DMS79 (cell line): ENCODE results near the gene KIF26B.

Experiments used
- DNase-seq: peaks from one replicate; lab custom pipeline; 2025; lab: John Stamatoyannopoulos, UW

The KIF26B gene

DNA sequence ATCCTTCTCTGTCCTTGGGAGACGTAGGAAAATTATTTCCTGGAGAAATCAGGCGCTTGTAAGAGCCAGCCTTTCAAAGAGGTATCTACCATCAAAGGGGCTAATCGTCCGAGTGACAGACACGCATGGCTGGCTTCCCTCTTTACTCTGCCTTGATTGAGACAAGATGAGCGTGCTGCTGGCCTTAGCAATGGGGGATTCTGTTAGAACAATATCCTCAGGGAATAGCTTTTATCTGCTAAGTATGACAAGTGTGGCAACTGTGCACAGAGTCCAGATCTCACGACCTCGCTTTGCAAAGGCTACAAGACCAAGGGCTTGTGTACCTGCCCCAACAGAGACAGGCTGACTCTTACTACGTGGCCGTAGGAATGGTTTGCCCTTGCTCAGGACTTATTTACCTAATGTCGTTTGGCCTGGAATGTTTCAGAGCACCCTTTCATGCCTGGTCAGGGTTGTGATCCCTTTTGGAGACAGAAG, 417.1 kb downstream of the KIF26B start:
- no peak for DNase-seq

DNA sequence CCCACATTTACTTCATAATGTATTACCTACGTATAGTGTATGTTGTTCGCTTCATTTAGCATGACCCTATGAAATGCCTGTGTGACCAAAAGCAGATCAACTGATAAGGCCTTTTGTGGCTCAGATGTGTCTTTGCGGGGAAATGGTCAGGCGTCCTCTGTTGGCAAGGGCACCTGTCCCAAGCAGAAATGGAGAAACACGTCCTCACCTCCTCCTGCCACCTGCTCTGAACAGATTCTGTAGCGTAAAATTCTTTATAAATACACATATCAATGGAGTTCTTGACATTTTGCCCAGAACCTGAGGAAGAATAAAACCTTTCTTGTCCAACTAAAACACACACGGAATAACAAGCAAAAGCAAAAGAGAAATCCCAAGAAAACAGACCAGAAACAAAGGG, 417.9 kb downstream of the KIF26B start:
- no peak for DNase-seq

DNA sequence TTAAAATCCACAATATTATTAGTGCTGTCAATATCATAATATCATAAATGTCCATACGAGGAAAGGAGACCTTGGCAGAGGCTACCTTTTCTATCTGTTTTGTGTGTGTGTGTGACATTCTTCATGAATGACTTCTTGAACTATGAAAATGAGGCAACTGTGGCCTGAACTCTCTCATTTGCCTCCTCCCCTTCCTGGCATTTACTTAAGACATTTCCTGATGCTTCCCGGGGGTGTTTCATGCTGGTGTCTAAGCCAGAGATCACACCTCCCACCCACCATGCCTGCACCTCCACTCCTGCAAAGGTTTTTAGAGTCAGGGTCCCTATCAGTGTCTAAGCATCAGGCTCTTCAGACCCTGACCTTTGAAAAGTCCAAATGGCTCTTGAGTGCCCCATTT, 420.9 kb downstream of the KIF26B start:
- DNase-seq: no peak

DNA sequence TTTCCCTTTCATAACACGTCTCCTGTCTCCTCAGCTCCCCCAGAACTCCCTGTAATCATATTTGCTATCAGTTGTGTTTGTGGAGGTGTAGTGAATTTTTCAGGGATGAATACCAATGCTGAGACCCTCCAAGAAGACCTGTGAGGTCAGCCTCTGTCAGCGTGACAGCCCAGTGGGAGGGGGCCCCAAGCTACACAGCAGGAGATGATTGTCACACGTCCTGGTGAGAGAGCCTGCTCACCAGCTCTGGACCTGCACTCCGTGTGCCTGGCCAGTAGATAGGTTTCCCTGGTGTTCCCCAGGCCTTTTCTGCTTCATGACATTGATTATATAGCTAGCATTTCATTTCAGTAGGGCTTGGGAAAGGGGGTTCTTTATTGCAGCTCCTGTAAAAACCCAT, 421.5 kb downstream of the KIF26B start:
- no peak for DNase-seq

DNA sequence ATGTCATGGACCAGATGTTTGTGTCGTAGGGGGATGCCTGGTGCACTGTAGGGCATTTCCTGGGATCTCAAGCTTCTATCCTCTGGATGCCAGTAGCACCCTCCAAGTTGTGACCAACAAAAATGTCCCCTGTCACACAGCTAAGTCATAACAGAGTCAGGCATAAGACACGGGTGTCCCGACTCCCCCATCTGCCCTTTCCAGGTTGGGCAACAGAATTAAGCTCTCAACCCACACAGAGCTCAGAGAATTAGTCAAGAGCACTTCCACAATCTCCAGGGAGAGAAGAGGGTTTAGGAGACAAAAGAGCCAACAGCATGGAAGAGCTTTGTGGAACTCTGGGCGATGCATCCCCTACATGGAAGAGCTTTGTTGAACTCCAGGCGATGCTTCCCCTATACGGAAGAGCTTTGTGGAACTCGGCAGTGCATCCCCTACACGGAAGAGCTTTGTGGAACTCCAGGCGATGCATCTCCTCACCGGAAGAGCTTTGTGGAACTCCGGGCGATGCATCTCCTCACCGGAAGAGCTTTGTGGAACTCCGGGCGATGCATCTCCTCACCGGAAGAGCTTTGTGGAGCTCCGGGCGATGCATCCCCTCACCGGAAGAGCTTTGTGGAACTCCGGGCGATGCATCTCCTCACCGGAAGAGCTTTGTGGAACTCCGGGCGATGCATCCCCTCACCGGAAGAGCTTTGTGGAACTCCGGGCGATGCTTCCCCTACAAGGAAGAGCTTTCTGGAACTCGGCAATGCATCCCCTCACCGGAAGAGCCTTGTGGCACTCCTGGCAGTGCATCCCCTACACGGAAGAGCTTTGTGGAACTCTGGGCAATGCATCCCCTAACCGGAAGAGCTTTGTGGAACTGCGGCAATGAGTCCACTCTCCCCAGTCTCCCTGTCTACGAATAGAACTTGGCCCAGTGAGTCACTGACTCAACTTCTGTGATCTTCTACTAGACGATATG, 422.7 kb downstream of the KIF26B start:
- DNase-seq: no peak

DNA sequence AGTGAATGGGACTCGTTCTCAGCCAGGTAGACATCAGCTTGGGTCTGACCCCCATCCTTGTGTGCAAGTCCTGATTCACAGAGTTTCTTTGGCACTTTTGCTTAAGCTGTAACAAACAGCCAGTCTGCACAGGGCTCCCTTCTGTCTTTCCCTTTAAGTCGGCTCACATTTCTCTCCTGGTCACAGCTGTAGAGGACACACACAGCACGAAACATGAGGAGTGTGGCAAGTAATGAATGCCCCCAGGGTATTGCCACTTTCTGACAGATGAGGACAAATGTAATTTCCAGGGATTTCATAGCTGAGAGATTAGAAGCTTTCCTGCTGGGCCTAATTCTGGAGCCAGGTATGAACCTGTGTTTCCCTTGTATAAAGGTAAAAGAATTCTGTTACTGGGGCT, 423.5 kb downstream of the KIF26B start:
- DNase-seq: no peak

DNA sequence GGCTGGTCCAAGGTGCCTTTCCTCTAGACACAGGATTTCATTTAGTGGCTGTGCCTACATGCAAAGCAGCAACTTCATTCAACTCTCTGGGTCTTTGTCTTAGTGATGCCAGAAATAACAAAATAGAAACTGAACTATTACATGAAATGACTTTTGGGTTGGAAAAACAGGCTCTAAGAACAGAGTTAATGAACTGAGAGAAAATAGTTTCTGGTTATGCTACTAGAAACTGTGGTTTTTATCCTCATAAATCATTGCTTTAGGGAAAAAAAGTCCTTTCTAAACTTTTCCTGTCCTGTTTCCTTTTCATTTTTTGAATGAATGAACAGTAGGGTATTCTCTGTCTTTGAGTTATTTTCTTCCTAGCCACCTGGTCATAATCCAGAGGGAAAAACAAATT, 424.0 kb downstream of the KIF26B start:
- DNase-seq: no peak

DNA sequence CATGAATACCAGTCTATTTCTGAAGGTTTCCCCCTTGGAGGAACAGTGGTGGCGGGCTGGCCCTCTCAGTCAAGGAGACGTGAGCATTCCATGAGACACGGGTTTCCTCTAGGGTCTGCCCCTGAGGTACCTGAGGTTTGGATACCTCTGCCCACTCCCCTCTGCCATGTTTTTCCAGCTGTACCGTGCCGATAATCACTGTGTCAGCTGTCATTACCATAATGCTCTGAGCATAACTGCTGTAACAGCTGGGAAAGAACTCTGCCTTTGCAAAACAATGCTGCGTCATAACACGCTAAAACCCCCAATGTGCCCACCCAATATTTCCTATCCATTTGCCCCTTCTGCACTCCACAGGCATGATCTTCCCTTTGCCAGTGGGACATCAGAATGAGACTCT, 425.1 kb downstream of the KIF26B start:
- no peak for DNase-seq

DNA sequence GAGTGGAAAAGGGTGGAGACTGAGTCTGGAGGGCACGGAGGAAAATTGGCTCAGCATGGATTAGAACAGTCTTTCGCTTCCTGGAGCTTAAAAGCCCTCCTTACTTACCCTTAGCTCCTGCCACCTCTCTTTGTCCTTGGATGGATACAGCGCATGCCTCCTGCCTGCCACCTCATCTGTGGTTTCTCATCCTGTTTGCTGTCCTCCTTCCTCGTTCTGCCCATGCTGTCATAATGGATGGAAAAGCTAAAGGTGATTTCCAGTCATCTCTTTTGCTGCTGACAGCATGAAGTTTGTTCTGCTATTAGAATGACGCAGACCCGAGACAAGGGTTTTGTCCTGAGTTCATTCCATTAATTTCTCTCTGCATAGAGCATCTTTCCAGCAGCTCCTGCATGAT, 425.9 kb downstream of the KIF26B start:
- no peak for DNase-seq

DNA sequence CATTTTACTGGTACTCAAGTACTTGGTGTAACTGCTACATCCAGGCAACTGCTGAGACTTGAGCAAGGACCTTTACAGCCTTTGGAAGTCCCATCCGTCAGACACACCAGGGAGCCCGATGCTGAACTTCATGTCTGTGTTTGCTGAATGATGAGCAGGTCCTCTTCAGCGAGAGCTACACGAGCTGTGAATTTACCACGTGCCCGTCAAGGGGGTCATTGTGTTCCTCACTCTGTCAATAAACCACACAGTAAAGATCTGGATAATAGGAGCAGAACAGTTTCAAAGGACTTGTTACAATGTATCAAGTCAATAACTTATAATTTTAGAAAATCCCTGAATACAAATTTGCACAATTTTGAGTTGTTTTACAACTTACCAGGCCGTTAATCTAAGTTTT, 427.2 kb downstream of the KIF26B start:
- DNase-seq: no peak

DNA sequence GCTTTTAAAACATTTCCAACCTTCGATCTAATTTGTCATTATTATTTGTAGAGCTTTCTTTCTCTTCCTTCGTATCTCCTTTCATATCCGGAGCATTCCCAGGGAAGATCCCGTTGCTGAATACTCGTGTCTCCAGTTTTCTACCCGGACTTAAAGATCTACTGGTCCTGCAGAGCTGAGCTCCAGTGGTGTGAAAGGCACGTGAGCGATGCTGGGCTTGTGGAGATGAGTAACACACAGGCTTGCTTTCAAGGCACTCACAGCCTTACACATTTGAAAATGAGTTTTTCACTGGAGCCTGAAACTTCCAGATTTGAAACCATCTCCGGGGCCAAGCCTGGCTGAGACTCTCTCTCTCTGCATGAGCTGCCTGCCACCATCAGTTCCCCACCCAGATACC, 428.3 kb downstream of the KIF26B start:
- DNase-seq: no peak

DNA sequence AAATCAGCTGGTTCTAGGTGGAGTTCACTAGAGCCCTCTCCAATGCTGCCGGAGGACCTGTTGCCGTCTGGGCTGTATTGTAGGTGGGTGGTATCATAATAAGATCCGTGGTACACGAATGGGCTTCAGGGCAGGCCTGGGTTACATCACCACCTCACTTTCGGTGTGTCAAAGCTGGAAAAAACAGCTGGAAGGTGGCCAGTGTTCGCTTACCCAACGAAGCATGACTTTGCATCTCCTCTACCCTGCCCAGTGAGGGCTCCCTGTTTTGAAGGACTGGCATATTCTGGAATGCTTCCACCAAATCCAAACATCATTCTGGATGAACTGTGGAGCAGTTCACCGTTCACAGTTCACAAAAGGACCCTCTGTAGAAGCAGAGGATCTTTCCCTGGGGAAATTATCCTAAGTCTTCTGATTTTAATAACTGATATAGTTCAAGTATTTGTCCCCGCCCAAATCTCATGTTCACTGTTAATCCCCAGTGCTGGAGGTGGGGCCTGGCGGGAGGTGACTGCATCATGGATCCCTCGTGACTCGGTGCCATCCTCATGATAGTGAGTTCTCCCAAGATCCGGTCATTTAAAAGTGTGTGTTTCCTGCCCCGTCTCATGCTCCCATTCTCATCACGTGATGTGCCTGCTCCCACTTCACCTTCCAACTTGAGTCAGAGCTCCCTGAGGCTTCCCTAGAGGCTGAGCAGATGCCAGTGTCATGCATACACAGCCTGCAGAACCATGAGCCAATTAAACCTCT, 429.0 kb downstream of the KIF26B start:
- DNase-seq: no peak

DNA sequence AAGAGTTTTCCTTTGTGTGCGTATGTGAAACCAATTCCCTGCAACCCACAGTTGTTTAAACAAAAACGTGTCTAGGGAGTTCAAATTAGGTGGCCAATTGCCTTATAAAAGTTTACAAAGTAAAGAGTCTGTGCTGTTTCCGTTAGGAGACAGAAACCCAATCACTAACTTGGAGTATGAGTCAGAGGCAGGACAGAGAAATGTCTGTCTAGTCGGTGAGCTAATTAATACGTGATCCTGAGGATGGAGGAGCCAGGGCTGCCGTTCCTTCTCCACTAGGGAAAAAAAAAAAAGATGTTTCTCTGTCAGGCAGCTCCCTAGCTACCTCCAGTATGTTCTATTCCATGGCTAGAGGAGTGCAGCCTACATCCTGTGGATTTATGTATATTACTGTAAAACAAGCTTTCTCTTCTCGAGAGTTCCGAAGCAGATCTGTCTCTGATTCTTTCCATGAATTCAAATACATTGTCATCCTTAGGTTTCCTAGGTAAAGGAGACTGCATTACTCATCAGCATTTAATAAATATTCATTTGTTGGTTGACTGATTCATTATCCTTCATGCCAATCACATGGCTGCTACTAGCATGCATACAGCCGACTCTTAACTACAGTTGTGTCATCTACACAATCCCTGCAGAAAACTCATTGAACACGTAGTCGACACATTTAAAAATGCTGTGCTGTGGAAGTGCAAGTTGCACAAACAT, 430.6 kb downstream of the KIF26B start:
- DNase-seq: no peak

DNA sequence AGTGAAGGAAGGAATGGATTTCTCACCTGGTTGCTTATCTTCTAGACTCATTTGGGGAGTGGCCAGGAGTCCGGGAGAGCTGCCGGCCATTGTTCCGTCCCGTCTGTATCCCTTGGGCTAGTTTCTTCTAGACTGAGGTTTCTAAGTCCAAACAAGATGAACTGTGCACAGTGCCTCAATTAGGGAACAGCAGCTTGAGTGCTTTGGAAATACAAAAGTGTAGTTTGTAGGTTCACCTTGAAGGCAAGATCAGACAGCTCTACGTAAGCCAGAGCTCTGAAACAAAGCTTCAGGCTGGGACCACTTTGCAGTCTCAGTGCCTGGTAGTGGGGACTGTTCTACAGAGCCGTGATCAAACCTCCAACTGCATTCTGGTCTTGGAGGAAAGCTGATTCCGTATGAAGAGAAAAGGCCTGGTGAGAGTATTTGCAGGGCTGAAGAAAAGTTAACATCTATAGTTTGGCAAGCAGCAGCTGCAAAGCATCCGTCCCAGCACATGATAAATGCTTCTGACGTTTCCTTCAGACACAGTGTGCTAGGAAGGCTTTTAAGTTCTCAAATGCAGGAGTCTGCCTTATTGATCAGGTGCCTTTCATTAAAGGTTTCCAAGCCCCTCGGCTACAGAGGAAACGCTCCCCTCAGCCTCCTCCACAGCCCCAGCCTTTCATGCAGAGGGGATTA, 432.8 kb downstream of the KIF26B start:
- DNase-seq: no peak

DNA sequence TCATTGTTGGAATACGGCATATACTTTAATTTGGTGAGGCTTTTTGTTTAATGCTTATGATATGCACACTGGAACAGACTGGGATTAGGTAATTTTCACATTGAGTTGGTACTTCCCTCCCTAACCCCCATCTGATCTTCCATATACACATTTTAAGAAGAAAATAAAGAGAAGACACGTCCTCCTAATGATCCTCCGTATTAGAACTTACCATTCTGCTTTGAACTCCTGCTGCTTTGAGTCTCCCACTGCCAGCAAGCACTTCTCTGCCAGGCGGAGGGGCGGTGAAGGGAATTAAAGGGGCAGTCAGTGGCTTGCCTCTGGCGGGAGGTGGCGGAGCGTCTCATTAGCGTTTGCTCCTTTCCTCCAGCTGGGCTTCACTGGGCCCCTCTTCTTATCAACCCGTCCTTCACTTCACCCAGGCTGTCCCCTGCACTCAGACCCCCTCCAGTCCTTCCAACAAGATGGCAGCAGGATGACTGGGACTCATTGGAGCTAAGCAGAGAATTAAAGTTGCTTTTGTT, 433.4 kb downstream of the KIF26B start:
- DNase-seq: no peak

DNA sequence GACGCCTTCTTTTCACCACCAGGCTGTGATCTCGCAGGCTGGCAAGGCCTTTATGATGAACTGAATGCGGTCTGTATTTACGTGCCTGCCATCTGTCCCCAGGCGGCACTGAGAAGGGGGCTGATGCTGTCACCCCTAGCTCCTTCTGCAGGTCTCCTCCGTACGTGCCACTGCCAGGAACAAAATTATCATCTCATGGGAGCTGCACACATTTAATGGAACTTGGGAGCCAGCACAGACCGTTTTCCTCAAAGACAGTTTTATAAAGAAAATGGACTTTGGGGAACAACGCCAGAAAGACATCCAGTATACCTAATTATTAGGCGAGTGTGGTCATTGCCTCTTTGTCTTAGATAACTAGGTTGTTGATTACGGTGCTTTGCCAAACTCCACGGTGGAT, 434.5 kb downstream of the KIF26B start:
- DNase-seq: no peak

DNA sequence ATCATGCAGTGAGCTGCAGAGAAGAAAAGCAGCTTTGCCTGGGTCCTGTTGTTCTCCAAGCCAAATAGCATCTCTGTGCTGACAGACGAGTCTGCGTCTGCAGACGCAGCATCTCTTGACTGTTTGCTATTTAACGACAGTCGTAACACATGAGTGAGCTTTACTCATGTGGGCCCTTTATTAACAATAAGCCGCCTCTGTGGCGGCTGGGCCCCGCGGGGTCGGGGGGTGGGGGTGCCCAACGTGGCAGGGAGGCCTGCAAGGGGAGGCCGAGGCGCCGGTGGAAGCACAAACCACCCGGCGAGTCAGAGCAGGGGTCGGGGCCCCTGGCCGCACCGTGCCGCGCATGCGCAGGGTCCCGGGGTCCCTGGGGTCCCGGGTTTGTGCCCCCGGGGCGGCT, 435.1 kb downstream of the KIF26B start:
- no peak for DNase-seq

DNA sequence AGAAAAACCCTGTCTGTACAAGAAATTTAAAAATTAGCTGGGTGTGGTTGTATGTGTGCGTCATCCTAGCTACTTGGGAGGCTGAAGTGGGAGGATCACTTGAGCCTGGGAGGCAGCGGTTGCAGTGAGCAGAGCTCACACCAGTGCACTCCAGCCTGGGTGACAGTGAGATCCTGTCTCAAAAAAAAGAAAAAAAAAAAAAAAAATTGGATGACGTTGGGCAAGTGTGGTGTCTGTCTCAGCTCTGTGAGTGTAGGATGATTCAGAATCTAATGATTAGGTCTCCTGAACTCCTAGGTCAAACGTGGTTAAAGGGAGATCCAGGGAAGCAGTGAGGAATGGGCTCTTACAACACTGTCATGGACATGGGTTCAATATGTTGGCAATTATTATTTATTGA, 435.9 kb downstream of the KIF26B start:
- no peak for DNase-seq

DNA sequence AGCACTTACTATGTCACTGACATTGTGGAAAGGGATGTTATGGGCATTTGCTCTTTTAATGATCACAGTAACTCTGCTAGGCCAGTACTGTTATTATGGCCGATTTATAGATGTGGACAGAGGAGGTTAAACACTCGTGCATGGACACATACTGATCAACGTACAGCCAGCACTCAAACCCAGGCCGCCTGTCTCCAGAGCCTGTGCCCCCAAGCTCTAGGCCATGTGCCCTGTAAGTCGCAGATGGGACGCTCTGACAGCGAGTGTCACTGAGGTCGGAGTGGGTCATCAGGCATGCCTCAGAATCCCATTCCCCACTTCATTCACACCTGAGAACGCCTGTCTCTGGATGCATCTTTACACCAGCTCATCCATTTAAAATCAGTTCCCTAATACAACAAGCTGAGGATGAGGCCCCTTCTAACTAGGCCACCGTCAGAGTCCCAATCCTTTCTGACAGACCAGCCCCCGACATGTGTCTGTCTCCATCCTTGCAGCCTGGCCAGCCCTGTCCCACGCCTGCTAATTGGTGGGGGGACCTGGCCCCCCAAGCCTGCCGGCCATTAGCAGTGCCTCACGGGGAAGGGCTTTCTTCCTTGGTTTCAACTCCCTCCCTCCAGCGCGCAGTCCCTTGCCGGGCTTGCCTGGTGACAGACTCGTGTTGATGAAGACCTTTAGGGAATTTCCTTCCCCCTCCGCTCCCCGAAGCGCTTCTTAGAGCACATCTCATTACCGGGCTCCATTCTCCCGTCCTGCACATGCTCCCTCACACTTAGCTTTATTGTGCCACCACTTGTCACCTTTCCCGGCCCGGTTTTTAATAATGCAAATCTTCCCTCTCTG, 436.8 kb downstream of the KIF26B start:
- DNase-seq: no peak

DNA sequence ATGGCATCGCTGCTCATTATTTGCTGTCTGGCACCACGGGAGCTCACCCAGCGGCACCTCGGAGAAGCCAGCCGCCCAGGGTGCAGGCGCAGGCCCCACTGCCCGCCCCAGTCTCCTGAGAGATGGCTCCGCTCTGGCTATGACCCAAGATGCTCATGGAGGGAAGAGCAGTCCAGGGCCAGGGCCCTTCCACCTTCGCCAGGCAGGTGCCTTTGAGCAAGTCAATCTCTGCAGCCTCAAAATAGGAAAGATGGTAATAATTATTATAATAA, 437.3 kb downstream of the KIF26B start:
- DNase-seq: no peak
